HL-60 (cell line): ENCODE results near the gene AP4M1.

Source experiments
- GABPA ChIP-seq: IDR thresholded peaks from 2 replicates; pipeline ENCODE4 v1.6.1; 2012; ENCODE audit warnings: low read depth
- POLR2AphosphoS5 ChIP-seq: IDR thresholded peaks from 2 replicates; pipeline ENCODE4 v1.6.1; 2012; ENCODE audit warnings: low read depth
- TF ChIP-seq, protein P1 (sequence below): IDR thresholded peaks from one replicate; pipeline ENCODE4 v1.5.1; 2011; ENCODE audit warnings: low read length, control low read depth, inconsistent platforms; ENCODE audit not compliant: insufficient read depth
- TF ChIP-seq, protein P2 (sequence below): IDR thresholded peaks from 2 replicates; pipeline ENCODE4 v1.6.1; 2012; ENCODE audit warnings: low read depth; ENCODE audit not compliant: insufficient replicate concordance

GRCh38 chr7:100122568-100122967 lies 21.1 kb downstream of the AP4M1 start:
- TF ChIP-seq GABPA (no peak), POLR2AphosphoS5 (no peak)
- TF ChIP-seq, protein P1, sequence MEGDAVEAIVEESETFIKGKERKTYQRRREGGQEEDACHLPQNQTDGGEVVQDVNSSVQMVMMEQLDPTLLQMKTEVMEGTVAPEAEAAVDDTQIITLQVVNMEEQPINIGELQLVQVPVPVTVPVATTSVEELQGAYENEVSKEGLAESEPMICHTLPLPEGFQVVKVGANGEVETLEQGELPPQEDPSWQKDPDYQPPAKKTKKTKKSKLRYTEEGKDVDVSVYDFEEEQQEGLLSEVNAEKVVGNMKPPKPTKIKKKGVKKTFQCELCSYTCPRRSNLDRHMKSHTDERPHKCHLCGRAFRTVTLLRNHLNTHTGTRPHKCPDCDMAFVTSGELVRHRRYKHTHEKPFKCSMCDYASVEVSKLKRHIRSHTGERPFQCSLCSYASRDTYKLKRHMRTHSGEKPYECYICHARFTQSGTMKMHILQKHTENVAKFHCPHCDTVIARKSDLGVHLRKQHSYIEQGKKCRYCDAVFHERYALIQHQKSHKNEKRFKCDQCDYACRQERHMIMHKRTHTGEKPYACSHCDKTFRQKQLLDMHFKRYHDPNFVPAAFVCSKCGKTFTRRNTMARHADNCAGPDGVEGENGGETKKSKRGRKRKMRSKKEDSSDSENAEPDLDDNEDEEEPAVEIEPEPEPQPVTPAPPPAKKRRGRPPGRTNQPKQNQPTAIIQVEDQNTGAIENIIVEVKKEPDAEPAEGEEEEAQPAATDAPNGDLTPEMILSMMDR, result no peak
- TF ChIP-seq, protein P2, sequence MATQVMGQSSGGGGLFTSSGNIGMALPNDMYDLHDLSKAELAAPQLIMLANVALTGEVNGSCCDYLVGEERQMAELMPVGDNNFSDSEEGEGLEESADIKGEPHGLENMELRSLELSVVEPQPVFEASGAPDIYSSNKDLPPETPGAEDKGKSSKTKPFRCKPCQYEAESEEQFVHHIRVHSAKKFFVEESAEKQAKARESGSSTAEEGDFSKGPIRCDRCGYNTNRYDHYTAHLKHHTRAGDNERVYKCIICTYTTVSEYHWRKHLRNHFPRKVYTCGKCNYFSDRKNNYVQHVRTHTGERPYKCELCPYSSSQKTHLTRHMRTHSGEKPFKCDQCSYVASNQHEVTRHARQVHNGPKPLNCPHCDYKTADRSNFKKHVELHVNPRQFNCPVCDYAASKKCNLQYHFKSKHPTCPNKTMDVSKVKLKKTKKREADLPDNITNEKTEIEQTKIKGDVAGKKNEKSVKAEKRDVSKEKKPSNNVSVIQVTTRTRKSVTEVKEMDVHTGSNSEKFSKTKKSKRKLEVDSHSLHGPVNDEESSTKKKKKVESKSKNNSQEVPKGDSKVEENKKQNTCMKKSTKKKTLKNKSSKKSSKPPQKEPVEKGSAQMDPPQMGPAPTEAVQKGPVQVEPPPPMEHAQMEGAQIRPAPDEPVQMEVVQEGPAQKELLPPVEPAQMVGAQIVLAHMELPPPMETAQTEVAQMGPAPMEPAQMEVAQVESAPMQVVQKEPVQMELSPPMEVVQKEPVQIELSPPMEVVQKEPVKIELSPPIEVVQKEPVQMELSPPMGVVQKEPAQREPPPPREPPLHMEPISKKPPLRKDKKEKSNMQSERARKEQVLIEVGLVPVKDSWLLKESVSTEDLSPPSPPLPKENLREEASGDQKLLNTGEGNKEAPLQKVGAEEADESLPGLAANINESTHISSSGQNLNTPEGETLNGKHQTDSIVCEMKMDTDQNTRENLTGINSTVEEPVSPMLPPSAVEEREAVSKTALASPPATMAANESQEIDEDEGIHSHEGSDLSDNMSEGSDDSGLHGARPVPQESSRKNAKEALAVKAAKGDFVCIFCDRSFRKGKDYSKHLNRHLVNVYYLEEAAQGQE, result no peak
